ENCODE results near the gene EEF1AKMT3.
A peak's percentile ranks its signal among the peaks of the same experiment; 100 is the strongest.

The EEF1AKMT3 gene

DNA sequence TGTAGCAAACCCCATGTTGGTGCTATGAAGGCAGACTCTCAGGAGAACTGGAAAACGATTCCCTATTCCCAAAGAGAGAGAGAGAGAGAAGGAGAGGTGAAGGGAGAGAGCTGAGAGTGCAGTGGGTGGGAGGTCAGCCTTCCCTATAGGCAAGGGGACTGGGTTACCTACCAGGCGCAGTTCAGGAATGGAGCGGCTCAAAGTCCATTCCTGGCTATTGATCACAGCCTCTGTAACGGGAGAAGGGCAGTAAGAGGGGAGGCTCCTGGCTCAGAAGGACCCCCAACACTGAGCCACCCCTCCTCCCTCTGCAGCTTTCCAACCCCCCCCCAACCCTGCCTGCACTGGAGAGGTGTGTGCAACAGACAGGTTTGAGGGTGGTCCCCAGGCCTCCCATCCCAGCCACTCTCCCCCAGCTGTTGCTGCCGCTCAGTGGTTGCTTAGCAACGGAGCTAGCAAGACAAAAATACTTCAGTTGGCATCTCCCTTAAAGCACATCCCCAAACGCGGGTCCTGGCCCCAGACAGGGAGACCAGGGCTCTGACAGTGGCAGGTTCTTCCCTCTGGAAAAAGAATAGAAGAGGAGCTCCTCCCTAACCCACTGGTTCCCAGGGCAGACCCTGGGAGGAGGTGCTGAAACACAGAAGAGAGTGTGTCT is 37.1 kb upstream of the EEF1AKMT3 start:
- DNase-seq: no peak

GRCh38 chr12:57735952-57736740 is 36.3 kb upstream of the EEF1AKMT3 start:
- DNase-seq: no peak

DNA sequence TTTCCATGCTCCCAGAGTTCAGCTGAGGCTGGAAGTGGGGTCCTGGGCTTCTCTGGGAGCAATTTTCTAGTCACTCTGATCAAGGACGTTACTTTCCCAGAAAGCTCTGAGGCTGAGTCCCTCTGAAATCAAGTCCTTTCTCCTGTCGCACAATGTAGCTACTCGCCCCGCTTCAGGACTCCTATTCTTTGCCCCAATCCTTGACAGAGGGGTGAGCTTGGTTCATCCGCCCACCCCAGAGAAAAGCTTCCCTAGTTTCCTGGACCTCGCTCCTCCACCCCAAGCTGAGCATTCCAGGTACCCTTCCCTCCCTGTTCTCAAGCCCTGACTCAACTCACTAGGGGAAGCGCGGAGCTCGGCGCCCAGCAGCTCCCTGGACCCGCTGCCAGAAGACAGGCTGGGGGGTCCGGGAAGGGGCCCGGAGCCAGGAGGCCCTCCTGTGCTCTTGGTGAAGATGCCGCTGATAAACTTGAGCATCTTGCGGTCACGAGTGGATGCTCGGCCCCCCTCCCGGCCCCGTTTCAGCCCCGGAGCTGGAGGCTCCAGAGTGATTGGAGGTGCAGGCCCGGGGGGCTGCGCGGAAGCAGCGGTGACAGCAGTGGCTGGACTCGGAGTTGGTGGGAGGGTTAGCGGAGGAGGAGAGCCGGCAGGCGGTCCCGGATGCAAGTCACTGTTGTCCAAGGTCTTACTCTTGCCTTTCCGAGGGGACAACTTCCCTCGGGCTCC is 35.5 kb upstream of the EEF1AKMT3 start:
- DNase-seq: no peak

- no peak for DNase-seq
Measured at GRCh38 chr12:57737467-57738460, 34.6 kb upstream of the EEF1AKMT3 start.

DNA sequence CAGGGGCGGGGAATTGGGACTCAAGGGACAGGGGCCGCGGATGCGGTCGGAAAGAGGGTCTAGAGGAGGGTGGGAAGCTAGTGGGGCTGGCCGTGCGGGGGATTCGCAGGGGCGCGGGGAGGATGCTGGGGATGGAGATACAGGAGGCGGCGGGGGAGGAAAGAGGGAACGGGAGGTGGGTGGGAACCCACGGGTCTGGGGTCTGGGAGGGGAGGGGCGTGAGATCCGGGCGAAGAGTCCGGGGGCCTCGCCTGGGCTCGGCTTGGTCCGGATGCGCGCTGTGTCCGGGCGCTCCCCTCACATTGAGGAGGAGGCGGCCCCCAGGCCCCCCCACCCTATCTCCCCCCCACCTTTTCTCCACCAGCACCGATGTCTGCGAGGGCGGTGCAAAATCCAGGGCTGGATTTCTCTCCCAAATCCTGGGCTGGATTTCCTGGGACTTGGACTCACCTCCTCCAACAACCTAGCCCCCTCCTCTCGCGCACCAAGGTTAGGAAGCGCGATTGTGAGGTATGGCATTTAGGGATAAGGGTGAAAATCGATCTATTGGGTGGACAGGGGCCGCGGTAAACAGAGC is 33.7 kb upstream of the EEF1AKMT3 start, which contains the start of gene AGAP2:
TSS of gene AGAP2 (minus strand) at position 82 of the 577 bp plus-strand sequence. CDS start 496 bp downstream, outside the sequence.
- DNase-seq: no peak

- DNase-seq: no peak
Measured at GRCh38 chr12:57739387-57739786, 33.0 kb upstream of the EEF1AKMT3 start.

DNA sequence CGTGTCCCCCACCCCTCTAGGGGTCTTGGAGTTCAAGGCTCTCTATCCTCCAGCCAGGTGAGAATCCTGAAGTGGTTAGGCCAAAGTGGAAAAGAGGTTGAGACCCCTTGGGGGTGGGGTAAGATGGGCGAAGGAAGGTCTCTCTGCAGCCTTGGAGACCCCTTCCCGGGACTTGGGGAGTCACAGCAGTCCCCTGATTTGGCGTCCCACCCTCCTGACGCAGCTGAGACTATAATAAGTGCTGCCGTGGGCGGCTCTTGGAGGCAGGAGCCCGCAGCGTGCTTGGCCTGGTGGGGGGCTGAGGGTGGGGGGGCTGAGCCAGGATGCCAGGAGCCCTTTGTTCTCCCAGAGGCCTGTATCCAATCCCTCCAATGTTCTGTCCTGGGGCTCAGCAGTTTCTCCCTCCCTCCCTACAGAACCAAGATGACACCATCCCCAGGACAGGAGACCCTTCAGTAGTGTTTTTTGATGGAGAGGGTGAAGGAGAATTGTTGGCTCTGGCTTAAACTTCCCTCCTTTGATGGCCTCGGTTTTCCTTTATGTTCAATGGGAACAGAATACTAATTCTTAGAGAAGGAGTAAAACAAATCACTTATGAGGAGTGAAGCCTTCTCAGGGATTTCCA is 32.4 kb upstream of the EEF1AKMT3 start:
- DNase-seq: no peak

- DNase-seq: peak; percentile 88
Measured at GRCh38 chr12:57740656-57741412, 31.6 kb upstream of the EEF1AKMT3 start.

DNA sequence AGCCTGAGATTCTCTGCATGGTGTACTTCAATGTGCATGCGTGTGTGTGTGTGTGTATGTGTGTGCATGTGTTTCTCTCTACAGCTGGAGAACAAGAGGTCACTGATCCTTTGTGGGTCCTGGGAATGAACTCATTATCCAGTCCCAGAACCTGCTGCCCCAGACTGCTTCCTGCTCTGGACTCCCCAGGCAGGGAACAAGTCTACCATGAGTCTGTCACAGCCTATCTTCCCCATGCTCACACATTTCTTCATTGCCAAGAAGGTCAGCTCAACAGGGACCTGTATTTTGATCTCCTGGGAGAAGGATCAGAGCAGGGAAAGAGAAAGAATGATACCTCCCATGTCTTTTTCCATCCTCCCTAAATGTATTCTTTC is 31.0 kb upstream of the EEF1AKMT3 start:
- no peak for DNase-seq

DNA sequence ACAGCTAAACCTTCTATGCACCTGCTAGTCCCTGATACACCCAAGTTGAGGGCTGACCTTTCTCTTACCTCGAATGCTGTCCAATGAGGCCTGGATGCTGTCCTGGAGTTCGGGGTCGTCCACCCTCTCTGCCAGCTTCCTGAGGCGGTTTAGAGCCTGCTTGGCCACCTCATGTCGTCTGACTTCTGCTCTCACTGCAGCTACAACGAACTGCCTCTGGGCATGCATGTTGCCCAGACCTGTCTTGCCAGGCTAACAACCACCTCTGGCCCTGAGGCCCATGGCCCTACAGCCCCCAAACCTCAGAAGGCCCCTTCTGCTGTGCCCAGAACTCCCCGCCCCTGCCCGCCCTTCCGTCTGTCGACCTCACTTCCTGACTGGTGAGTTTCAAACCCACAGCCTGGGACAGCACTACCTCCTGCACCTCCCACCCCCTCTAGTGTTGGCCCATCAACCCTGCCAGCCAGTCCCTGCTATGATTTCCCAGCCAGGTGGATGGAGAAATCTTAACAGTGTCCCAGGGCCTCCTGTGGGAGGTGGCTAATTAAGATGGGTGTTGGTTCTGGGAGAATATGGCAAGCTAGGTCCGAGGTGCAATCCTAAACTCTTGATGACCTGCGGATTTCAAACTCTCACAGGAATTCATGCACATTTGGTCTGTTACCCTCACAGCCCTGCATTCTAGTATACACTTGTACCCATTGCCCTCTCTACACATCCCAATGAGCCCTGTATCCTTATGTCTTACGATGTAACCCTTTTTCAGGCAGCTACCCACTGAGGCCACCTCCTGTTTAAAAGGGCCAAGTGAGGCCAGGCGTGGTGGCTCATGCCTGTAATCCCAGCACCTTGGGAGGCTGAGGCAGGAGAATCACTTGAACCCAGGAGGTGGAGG is 30.3 kb upstream of the EEF1AKMT3 start:
- peak; percentile 91 for DNase-seq

DNA sequence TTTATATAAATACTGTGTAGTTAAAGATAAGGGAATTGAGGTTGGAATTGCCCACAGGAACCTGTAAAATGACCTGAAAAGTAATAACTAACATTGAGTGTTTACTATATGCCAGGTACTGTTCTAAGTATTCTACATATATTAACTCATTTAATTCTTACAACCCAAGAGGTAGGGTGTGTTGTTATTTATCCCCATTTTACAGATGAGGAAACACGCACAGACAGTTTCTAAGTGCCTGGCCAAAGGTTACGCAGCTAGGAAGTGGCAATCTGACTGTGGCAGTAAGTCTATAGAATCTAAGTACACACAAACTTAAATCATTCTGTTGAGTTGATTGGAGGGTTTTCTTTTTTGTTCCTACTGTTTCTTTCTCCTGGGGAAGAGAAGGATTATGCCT is 28.6 kb upstream of the EEF1AKMT3 start:
- no peak for DNase-seq

DNA sequence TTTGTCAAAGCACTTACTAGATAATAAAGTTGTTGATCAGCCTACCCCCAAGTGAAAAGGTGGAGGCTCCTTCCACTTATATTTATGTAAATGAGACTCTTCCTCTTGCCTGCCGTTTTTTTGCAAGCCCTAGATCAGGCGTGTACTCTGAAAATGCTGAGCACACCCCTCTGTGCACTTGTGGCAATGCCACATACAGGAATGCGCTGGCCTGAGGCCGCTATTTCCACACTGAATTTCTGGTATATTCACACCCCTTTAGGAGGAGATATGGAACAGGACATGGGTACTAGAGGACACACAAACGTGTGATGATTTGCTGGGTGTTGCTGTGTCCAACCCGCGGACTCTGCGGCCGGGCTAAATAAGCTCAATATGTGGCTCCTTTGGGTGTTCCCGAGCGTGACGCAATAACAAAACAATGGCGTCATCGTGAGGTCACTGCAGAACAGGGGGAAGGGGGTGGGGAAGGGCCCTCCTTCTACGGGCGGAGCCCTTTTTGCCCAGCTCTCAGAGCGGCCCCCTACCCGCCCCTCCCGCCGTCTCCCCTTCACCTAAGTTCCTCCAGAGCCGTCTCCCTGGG is 28.1 kb upstream of the EEF1AKMT3 start:
- DNase-seq: peak; percentile 74

DNA sequence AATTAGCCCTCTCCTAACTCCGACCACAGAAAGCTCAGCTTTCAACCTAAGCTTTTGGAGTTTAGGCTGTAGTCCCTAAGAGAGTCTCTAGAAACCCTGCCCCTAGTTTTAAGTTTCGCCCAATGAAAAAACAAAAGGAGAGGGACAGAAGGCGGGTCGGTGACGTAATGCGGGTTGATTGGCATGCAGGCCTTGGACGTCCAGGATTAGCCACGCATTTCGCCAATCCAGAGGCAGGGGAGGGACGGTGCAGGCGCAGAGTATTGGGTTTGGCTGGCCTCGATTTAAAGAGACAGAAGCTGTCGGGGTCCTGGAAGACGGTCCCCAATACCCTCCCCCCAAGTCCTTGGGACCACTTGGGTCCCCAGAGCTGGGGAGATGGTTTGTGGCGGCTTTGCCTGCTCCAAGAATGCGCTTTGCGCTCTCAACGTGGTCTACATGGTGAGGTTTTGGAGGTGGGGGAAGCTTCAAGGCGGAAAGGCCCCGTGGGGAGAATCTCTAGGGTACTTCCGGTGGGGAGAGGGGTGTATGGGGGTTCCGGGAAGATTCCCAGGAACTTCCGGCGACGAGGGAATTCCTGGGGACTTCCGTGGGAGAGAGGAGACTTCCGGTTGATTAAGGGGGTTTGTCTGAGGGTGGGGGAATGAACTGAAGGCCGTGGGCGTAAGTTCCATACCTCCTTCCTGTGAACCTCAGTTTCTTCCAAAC is 27.5 kb upstream of the EEF1AKMT3 start, which contains the start of gene TSPAN31:
TSS of gene TSPAN31 (plus strand) at position 263 of the 708 bp plus-strand sequence. CDS start at position 379, 116 bp downstream.
- peak; percentile 96 for DNase-seq

DNA sequence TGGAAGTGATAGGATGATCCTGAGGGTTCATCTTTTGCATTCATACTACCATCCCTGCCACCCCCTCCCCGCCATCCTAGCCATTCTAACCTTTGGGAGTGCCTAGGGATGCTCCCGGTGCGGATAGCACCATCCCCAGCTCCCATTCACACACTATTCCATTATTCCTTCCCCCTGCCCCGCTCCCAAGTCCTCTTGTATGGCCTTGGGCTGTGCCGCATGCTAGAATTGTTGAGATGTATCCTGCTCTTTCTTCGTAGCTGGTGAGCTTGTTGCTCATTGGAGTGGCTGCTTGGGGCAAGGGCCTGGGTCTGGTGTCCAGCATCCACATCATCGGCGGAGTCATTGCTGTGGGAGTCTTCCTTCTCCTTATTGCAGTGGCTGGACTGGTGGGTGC is 26.9 kb upstream of the EEF1AKMT3 start:
- no peak for DNase-seq

GRCh38 chr12:57746025-57746424 is 26.4 kb upstream of the EEF1AKMT3 start:
- DNase-seq: no peak

GRCh38 chr12:57749061-57749460 is 23.4 kb upstream of the EEF1AKMT3 start:
- DNase-seq: no peak

DNA sequence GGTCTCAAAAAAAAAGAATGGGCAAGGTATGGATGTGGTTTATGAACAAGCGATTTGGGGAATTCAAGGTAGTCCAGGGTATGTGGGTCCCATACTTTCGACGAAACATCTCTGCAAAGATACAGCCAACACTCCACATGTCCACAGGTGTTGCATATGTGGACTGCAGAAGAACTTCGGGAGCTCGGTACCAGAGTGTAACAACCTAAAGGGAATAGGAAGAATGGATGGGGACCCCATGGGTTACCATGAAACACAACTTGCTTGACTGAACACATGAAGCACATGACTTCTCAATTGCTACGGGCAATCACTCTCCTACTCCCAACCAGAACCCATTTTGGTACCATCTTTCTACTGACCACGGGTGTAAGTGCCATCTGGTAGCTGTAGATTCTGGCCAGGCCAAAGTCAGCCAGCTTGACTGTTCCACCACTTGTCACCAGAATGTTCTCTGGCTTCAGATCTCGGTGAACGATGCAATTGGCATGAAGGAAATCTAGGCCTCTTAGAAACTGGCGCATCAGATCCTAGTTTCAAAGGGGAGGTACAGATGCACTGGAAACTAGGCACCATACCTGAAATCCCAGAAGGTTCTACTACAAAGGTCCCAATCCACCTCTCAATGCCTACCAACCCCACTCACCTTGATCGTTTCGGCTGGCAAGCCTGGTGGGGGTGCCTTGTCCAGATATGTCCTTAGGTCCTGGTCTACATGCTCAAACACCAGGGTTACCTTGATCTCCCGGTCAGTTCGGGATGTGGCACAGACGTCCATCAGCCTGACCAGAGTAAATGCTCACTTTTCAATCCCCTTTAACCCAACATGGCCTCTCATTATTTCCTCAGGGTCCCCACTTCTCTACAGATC is 21.6 kb upstream of the EEF1AKMT3 start:
- DNase-seq: no peak

DNA sequence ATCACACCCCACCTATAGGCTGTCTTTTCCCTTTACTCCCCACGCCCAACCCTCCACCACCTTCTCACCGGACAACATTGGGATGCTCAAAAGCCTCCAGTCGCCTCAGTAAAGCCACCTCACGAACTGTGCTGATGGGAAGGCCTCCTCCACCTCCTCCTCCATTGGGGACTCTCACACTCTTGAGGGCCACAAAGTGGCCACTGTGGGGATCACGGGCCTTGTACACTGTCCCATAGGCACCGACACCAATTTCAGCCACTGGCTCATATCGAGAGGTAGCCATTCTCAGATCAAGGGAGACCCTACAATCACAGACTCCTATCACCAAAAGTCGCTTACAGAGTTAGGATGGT is 21.0 kb upstream of the EEF1AKMT3 start:
- no peak for DNase-seq

Data from activated CD4-positive, alpha-beta T cell treated with anti-CD3 and anti-CD28 coated beads, Interleukin-10, Interleukin-2, amounts not matched to agents 100 ng/mL and 50 ng/mL, durations not matched to agents 16 hours and 8 hours (primary cell).